NCI-H345 treated with DMSO at 0.1 percent for 48 hours (cell line): ENCODE measurements around the gene ERC1.

Source experiments
- DNase-seq: peaks from one replicate; lab custom pipeline; 2025; ENCODE audit not compliant: unreplicated experiment; lab: John Stamatoyannopoulos, UW

The ERC1 gene

DNA sequence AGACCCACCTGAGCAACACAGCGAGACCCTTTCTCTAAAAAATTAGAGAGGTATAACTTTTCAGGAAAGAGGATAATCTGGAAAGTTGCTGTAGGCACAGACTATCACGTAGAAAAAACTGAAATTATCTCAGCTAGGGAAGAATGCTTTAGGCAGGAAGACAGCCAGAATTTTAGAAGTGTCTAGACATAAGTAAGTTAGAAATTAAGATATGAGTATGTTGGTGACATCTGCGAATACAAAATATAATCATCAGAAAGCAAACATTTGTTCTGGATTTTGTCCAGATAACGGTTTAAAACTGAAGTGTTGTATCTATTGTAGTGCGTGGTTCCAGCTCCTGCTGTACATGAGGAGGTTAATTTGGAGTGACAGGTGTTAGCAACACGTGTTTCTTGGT lies 480.2 kb downstream of the ERC1 start:
- DNase-seq = no peak

DNA sequence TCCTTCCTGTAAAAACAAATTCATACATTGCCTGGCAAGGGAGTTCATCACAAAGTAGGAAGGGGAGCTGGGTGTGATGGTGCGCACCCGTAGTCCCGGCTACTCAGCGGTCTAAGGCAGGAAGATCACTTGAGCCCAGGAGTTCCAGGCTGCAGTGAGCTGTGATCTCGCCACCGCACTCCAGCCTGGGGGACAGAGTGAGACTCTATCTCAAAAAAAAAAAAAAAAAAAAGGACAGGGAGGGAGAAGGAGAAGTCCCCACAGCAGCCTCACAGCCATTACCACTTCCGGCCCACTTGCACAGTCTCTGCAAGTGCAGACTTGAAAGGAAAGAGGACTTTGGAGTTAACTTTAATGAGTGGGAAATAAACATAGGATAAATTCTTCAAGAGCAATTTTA lies 482.4 kb downstream of the ERC1 start:
- no peak for DNase-seq

DNA sequence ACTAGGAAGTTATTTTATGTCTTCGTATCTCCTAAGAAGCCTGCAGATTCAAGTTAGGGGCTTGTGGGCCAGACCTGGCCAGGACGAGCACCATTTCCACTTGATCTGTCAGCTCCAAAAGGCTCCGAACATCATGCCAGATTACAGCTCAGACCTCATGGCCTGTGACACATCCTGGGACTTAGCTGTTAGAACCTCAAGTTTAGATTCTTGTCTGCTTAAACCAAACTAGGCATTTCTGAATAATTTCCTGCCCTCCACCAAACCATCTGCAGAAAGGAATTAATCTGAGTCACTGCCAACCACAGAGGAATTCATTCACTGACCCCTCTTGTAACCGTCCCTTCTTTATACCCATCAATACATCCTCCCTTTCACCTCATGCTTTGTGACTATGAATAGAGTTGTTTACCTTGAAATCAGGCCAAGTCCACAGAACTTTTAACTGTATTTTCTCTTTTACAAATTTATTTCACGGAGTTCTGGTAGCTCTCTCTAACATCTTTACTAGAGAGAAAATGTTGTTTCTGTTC lies 483.1 kb downstream of the ERC1 start:
- peak; percentile 75 for DNase-seq

DNA sequence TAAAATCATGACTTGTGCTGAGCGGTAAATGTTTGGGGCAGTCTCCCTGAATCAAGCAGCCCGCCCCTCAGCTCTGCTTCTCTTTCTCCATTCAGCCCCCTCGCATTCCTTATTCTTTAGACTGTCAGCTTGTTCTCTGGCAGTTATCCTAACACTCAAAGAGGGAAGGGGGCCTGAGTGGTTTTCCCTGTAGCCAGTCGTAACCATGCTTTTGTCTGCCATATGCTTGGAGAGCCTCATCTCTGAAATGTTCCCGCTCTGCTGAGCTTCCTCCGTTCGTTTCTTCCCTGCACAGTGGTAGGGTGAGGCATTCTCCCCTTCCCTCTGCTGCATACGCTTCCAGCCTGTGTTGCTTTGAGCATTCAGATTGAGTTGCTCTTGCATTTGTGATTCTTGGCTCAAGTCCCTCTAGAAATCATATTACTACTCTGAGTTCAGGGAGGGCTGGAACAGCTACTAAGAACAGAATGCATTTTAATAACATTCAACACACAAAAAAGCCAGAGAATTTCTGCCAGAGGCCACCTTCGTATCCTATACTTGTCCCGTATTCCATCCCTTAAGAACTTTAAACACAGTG lies 483.6 kb downstream of the ERC1 start:
- DNase-seq = peak; percentile 75

DNA sequence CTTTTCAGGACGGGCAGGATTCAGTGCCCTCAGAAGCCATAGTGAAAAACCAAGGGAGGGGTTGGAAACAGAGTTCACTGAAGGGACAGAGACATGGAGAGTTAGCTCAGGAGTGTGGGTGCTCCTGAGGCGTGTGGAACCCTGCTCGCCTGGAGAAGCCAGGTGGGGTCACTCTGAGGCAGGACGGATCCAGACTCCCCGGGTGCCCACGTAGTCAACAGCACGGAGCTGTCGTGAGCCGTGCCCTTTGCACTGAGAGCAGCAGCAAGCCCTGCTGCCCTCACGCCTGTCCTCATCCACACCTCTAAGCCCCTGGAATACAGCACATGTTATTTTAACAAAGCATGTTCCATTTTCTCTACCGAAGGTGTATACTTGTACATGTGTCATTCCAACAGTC lies 488.6 kb downstream of the ERC1 start:
- no peak for DNase-seq

DNA sequence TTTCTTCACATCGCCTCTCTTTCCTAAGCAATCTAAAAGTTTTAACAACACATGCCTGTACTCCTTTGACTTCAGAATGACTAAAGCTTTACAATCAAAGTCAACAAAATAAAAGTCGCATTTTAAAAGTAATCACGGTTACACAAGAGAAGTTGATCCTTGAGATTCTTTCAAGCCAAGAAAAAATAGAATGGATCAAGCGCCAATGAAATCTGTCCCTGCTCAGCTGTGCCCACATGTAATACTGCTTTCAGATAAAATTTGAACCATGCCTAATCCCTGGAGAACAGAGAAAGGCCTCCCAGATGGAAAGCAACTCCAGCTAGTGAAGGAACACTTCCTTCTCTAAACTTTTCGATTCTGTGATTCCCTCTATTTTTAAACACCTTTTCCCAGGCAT lies 490.3 kb downstream of the ERC1 start:
- DNase-seq = no peak

DNA sequence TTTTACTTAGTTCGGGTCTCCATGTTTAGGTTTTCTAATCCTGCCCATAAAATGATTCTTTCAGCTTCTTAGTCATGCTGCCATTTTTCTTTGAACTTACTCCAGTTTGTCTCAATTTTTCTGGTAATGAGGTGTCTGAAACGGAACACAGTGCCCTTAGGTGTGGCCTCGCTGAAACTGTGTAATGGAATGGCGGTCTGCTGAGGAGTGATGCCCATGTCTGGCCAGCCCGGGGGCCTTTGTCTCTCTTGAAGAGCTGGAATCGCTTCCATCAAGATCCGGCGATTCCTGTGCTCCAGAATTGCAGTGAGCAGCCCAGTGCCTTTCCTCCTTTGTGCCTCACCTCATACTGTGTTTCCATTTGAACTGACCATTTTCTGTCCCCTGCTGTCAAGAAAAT lies 490.9 kb downstream of the ERC1 start:
- no peak for DNase-seq

DNA sequence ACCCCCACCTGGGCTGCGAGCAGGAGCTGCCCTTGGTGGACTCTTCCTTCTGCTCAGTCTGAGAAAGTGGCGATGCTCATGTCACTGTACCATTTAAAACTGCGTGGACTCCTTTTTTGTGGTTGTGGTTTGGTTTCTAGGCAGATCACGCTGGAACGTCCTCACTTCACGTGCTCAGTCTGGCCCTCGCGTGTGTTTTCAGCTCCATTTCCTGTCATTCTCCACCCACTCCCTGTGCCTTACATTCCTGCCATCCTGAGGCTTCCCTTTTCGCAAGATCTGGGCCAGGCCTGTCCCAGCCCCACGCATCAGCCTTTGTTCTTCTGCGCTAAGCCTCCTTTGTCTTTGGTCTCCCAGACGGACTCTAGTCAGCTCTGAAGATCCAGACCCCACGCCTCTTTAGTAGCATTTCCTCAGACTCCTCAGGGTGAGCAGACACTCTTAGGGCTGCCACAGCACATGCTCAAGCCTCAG lies 497.9 kb downstream of the ERC1 start:
- DNase-seq = no peak

DNA sequence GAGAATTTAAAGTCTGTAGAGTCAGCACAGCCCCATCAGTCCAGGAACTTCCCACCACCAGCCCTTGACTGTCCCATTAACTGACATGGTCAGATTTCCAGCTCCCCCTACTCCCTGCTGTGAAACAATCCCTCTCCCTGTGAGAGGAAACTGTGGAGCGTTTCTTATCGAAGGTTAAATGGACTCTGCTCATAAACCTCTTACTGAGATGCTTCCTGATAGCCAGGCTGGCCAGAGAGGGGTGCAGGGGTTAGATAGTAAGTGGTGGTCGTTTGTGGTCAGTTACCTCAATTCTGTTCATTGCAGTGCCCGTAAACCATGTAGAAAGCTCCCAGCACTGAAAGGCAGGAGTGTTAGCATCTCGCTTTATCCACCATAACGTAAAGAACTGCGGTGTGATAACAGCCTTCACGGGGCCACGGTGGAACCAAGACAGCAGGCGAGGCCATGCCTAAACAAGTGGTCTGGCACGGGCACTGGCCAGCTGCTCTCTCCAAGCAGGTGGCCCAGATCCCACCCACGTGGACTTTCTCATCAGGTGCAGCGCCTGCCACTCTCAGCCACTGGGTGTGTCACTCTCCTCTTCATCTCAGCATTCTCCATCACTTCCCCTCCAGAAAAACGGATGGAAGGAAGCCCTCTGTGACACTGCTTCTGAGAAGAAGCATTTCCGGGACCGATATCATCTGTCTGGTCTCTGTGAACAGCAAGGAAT lies 501.1 kb downstream of the ERC1 start:
- DNase-seq = no peak

DNA sequence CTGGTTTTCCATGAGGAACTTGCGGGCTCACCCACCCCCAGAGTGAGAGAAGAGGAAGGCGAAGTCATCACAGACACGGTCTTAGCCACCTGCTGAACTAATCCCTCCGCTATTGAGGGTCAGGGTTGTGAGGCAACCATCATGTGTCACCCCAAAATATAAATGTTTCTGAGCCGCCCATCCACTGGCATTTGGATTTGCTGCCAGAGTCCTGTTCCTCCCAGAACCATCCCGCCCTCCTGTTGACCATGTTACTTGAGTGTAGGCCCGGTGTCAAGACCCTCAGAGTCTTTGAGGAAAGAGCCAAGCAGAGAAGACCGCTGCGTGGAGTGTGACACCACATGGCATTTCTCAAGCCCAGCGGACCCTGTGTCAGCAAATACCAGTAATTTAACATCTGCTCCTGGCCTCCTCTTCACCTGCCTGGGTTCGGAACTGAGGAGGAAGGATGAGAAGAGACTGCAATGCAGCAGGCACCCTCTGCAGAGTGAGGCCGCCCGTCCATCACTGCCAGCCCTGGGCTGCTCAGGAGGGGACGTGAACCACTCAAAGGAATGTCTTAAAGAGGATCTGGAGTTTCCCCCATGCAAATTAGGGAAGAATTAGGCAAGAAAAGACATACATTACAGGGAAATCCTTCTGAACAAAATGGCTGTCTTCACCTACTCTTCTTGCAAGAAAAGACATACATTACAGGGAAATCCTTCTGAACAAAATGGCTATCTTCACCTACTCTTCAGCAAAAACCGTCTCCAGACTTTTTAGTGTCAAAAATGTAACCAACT lies 502.9 kb downstream of the ERC1 start:
- DNase-seq = no peak

DNA sequence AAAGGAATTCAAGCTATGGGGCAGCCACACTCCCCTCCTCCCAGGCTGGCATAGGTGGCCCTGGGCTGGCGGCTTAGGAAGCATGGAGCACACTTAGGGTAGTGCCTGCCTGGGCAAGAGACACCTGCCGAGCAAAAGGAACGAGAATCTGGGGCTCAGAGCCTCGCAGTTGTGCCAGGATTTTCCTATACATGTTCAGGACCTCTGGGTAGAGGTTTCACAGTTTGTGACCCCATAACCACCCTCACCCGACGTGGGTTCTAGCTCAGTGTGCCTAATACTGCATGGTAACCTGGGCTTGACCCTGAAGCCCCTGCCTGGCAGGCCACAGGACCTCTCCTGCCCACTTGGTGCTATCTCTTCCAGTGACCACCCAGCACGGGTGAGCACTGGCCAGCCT lies 503.8 kb downstream of the ERC1 start:
- no peak for DNase-seq

DNA sequence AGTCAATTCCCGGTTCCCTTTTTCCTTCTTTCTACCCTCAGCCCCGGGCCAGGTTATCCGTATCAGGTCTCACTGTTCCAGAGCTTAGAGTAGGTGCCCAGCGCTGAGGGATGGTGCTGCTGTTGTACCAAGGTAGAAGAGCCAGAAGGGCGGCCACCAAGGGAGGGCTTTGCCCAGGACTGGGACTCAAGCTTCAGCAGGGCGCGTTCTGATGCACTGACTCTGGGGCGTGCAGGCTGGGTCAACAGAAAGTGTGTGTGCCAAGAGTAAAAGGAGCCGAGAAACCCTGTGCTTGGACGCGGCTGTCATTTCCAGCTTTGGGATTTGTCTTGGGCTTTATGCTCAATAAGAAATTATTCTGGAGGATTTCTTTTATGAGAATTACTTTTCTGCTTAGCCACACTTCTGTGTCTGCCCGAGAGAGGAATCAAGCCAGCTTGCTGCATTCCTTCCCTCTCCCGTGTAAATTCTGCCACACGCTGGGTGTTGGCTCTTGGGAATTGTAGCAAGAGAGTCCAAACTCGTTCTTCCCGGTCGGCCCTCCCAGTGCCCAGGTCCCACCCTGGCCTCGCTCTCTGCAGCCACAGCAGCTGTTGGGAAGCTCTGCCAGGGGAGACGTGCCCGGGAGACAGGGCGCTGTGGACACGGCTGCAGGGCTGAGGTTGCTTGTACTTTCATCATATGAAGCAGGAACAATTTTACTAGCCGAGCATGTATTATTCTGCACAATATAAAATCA lies 505.3 kb downstream of the ERC1 start:
- DNase-seq = no peak

DNA sequence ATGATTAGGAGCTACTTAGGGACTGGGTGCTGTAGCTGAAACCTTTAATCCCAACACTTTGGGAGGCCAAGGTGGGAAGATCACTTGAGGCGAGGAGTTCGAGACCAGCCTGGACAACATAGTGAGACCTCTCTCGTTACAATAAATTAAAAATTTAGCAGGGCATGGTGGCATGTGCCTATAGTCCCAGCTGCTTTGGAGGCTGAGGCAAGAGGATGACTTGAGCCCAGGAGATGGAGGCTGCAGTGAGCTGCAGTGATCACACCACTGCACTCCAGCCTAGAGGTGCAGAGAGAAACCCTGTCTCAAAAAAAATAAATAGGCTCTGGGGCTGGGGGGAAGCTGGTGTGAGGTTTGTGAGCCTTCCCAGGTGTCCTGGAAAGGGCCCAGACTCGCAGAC lies 506.1 kb downstream of the ERC1 start:
- no peak for DNase-seq

DNA sequence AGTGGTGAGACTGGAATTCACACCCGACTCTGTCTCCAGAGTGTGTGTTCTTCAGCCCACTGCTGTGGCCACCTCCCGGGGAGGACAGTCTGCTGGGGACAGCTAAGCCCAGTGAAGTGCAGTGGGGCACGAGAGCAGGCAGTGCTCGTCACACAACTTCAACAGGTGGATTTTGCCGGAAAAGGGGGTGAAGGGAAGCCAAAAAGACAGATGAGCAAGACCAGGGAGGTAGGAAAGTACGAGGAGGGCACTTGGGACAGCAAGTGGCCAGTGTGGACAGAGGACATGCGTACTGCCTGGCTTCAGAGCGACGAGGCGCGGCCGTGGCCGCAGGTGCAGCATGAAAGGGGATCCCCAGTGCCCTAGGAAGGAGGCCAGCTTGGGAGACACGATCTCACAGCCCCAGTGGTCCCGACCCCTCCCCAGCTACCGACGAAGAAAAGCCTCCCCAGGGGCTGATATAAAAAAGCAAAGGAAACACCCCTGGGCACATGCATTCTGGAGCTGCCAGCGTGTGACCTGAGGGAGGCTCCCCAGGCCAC lies 507.2 kb downstream of the ERC1 start:
- DNase-seq = no peak

DNA sequence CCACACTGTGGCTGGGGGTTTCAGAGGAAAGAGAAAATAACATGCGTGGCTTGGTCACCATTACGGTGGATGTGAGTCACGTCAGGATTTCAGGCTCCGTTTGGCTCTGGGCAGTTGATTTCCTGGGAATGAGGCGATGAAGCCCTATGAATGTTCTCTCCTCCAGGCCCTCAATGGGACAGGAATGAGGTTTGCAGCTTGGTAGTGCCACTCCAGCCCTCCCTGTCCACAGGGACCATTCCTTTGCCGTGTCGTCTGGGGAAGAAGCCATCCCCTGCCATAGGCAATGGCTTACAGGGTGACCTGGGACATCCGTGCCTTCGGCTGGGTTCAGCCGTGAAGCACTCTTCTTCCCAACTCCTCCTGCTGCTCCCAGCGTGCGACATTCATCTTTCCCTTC lies 508.3 kb downstream of the ERC1 start:
- DNase-seq = no peak

DNA sequence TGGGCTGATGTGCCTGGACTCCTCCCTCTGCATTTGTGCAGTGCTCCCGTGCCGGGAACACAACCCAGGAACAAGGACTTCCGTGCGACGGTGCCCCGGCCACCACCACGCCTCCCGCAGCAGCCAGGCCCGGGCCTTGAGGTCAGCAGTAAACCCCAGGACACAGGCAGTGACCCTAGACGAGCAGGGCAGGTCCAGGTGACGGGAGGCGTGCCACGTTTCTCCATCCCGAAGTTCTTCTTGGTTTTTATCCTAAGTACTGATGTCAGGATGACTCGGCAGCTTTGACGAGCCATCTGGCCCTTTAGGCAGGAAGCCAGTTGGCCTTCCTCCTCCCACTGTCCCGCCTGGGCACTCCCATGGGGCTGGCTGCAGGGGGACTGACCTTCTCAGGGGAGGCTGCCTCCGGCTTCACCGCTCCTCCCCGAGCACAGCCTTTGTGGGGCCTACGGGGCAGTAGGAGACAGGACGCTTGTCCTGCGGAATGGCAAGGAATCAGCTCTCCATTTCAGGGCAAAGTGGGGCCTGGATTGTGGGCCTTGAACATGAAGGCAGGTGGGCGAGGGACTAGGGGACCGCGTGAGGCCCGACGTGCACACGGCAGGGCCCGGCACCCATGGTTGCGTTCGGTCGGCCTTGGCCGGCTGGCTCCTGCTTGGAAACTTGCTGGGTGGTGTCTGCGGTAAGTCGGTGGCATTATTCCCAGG lies 509.2 kb downstream of the ERC1 start:
- no peak for DNase-seq

DNA sequence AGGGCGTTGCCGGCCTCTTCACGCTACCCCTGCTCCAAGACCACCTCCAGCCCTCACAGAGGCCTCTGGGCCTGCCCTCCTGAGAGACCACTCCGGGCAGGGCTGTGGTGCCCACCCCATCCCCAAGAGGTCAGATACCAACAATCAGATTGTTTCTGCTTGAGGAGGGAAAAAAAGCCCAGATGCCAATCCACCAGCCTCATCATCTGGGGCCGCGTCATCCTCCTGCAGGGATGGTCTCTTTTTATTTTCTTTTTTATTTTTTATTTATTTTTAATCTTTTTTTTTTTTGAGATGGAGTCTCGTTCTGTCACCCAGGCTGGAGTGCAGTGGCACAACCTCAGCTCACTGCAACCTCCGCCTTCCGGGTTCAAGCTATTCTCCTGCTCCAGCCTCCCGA lies 510.0 kb downstream of the ERC1 start:
- no peak for DNase-seq

DNA sequence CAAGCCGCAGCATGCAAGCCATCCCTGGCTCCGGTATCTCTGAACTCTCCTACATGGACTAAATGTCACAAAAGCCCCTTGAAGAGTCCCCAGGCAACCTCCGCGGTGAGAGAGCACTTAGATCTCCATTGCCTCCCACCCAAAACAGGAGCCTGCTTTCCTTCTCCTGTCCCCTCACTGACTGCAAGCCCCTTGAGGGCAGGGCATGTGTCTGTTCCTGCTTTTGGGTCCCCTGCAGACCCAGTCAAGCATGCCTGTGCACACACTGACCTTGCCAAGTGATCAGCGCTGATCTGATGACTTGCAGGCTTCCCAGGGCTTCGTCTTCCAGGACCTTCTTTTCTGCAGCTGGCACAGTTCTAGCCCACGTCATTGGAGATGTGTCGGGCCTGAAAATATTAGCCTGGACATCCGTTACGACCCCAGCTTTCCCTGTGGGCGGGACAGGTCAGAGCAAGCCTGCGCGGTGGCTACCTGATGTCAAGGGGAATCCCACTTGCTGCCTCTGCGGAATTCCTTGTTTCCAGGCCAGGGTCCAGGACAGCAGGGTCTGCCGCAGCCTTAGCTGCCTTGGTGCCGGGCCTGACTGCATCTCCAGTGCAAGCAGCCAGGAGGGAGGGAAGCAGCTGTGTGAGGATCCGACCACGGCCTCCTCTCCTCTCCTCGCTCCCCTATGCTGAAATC lies 510.8 kb downstream of the ERC1 start:
- no peak for DNase-seq

DNA sequence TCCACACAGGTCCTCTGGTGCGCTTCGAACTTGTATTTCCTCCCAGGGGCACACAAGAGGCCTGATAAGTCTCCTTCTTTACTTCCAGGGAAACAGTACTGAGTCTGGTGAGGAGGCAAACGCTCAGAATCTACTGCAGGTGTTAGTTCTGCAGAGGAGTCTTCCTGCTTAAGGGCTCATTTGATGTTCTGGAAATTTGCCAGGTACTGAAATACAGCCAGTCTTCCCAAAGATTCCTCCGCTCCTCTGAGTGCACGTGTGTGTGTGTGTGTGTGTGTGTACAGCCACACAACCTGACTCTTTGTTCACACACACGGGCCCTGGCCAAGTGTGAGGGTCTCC lies 511.3 kb downstream of the ERC1 start:
- DNase-seq = no peak

DNA sequence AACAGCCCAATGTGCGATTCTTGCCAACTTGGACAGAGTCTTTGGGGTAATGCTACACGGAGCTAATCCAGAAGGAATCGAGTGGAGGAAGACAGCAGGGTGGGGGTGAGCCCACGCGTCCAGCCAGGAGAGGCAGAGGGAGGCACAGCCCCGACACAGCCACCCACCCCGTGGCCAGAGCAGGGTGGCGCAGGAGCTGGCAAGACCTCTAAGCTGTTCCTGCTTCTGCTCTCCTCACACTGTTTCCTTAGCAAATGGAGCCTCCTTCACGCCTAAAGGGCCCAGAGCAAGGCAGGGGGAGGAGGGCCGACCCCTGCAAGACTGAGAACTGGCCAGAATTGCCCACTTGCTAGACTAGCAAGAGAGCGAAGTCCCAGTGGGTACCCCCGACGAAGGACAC lies 511.8 kb downstream of the ERC1 start:
- no peak for DNase-seq
